Astrocyte of the cerebellum (primary cell): ENCODE results near the gene RSAD2.

Source experiments
- DNase-seq: peaks from one replicate; pipeline ENCODE4 v3.0.0-alpha.2; 2011; ENCODE audit warnings: low read depth
- H3K4me3 ChIP-seq: 2 replicates; pipeline ENCODE4 v1.5.1; 2011; ENCODE audit warnings: mild to moderate bottlenecking, low read depth, low read length, moderate library complexity
- CTCF ChIP-seq: IDR thresholded peaks from 2 replicates; pipeline ENCODE4 v1.5.1; 2012; ENCODE audit warnings: low read length, low read depth, moderate library complexity, mild to moderate bottlenecking; ENCODE audit errors: missing control alignments
- in situ Hi-C: cut with HindIII; loops from 2 replicates; pipeline ENCODE4 v1.10.0; 2017; ENCODE audit warnings: low sequenced_read_pairs

The RSAD2 gene

DNA sequence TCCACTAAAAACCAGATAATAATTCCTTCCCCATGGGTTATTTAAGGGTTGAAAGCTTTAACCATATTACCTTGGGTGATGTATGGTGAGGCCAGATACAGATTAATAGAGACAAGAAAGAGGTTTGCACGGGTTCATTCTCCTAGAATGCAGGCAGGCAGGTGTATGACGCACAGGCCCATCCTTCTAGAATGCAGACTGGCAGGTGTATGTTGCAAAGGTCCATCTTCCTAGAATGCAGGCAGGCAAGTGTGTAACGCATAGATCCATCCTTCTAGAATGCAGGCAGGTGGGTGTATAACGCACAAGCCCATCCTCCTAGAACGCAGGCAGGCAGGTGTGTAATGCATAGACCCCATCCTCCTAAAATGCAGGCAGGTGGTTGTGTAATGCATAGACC, 3.9 kb downstream of the RSAD2 start:
- in situ Hi-C loops, result no loop called here
- DNase-seq, result no peak
- no peak overlapping the region for H3K4me3 ChIP-seq
- TF ChIP-seq CTCF, result no peak

GRCh38 chr2:6883448-6884122, 6.0 kb downstream of the RSAD2 start:
- in situ Hi-C loops, result no loop called here
- no peak for DNase-seq
- H3K4me3 ChIP-seq, result no peak overlapping the region
- TF ChIP-seq CTCF, result no peak

DNA sequence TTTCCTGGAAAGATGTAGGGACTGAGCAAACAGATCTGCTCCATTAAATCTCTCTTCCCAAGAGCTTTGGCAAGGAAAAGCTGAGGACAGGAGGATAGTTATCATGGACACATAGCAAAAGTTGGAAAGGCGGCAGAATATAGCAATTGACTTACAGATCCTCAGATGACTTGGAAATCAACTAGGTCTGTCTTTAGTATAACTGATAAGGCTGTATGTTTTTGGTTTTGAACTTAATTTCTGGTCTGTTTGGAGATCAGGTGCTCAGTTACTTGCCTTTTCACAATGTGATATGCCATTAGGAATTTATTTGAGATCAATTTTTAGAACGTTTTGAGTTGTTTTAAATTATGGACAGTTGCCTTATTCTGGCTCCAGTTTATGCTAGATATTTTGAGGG, 8.0 kb downstream of the RSAD2 start:
- DNase-seq, result no peak
- TF ChIP-seq CTCF, result no peak
- in situ Hi-C loops, result no loop called here
- H3K4me3 ChIP-seq, result no peak overlapping the region

DNA sequence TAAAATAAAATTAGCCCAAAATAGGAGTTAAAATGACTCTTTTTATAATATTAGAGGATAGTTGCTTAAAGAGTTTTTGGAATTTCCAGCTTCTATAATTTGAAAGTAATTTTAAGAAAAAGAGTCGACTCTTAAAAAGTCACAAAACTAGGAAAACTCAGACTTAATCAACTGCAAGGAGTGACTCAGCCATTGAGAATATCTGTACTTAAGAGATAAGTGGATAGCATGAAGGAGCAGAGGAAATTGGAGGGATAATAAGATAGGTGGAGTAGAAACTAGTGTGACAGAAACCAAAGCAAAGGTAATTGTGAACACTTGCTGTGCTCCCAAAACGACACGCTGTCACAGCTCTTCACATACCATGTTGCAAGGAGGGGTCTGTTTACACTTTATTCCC, 8.4 kb downstream of the RSAD2 start:
- in situ Hi-C loops, result no loop called here
- TF ChIP-seq CTCF, result no peak
- H3K4me3 ChIP-seq, result no peak overlapping the region
- no peak for DNase-seq

DNA sequence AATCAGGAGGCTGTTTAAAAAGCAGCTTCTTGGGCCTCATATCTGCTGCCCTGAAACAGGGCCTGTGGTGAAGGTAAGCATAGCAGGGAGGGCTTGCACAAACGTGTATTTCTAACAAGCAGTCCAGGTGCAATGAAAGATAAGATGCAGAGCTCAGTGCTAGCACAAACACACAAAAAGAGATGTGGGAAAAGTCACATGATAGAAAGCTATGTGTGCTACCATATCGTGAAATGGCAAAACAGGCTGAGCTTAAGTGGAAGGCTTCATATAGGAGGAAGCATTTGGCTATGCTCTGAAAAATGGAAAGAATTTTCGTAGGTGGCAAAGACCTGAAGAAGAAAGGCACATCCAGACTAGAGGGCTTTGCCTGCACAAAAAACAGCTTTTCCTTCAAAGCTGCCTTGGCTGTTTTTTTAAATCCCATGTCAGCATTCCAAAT, 10.2 kb downstream of the RSAD2 start:
- no peak for TF ChIP-seq CTCF
- in situ Hi-C loops, result no loop called here
- H3K4me3 ChIP-seq, result no peak overlapping the region

GRCh38 chr2:6888724-6889123, 11.1 kb downstream of the RSAD2 start:
- DNase-seq, result no peak
- in situ Hi-C loops, result no loop called here
- TF ChIP-seq CTCF, result no peak
- no peak overlapping the region for H3K4me3 ChIP-seq

More for the DNA sequence above, 10.2 kb downstream of the RSAD2 start:
- no peak for DNase-seq
